GM10847 (cell line): ENCODE measurements around the gene SRSF7.

Experiments
- POLR2A ChIP-seq: IDR thresholded peaks from 2 replicates; pipeline ENCODE4 v1.6.1; 2011; ENCODE audit not compliant: insufficient read length; ENCODE audit errors: extremely low read depth

Gene SRSF7

DNA sequence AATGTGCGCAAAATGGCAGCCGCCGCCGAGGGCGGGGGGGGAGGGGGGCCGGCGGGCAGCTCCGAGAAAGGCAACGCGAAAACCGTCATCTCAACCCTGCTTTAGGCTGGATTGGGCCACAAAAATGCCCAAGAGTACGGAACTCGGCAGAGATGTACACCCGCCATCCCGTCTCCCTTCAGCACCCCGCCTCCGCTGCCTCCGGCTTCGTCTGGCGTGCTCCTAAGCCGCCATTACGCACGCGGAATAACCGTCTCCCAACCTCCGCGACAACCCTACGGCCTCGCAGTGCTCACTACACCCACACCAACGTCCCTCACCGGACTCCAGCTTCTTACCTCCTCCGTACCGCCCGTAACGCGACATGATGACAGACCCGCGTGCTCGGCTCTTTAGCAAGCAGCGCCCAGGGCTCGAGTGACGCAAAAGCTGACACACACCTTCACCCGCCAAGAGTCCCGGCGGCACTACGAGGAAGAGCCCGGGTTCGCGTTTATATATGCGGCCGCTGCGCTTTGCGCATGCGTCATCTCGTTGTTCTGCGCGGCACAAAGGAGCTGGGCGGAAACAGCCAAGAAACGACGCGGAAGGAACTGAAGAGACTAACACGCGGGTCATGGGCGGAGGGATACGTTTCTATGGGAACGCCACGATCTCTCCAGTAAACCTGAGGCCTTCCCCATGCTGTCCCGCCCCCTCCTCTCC lies at the start of gene SRSF7:
TSS of gene SRSF7 (minus strand) at position 471 of the 705 bp plus-strand sequence. CDS start at position 366, 105 bp downstream.
- TF ChIP-seq POLR2A: peak; percentile 100

DNA sequence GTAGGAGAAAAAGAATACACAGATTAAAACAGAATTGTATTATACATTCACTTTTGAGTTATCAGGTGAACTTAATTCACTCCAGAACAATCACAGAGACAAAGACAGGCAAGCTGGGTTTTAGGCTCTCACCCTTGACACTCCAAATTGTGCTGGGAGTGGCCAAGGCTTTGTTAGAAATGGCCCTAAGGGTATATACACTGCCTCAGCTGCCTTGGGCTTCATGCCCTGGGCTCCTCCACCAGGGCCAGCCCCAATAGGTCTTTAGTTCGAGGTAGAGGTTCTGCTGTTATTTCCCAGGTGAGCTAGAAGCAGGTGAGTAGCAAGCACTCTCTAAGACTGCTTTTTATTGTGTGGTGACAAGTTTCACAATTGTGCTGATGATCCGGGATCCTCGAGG lies 46.8 kb upstream of the SRSF7 start:
- no peak for TF ChIP-seq POLR2A

DNA sequence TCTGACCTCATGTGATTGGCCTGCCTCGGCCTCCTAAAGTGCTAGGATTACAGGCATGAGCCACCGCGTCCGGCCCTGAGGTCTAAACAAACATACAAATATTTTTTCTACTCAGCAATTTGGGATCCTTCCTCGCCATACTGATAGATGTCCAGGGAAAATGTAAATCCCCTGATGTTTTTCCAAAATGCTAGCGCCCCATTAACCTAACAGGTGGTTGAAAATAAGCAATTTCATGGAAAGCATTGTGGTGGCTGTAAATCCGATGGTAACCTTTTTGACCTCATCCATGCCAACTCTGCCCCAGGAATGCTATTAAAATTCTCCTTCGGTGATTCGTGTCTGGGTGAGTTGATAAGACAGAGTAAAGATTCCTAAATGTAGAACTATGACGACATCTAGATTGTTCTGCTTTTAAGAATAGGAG lies 46.1 kb upstream of the SRSF7 start:
- TF ChIP-seq POLR2A: no peak

DNA sequence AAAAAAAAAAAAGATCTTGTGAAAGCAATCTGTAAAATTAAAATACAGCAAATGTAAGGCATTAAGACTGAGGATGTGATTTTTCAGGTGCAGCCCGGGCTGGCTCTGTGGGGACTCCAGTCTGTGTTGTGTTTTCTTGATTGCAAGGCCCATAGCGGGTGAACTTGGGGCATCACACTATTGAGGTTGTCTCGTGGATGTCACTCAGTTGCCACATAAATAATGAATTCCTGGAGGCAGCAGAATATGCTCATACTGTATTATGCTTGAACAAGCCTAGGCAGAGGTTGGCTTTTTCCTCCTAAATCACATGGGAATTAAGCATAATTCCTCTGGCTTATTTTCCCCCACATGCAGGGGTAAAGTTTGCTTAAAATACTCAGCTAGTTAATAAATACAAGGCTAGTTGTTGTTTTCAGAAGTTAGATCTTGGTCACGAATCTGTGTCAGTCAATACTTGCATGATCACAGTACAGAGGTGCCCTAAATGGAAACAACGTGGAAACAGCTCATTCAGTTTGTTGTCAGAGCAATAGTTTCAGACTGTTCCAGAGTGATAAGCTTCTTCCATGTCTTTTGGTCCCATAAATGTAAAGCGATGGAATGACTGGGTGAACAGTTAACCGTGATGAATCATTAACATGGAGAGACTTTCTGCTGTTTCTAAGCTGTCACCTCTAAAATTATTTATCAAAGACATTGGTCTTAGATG lies 43.2 kb upstream of the SRSF7 start:
- no peak for TF ChIP-seq POLR2A

DNA sequence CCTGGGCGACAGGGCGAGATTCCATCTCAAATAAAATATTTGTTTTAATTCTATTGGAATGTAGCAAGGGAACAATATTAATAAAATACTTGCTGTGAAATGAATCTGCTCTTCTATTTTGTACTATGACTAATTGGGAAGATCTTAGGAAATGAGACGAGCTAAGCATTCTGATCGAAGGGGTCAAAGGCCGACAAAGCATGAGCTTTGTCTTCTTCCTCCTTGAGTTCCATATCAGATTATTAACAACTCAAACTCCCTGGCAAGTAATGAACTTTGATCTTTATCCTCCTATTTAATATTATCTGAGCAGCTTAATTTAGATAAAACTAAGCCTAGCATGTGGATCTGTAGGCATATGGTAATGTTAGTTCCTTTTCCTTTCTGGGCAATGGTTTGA lies 42.4 kb upstream of the SRSF7 start:
- no peak for TF ChIP-seq POLR2A

DNA sequence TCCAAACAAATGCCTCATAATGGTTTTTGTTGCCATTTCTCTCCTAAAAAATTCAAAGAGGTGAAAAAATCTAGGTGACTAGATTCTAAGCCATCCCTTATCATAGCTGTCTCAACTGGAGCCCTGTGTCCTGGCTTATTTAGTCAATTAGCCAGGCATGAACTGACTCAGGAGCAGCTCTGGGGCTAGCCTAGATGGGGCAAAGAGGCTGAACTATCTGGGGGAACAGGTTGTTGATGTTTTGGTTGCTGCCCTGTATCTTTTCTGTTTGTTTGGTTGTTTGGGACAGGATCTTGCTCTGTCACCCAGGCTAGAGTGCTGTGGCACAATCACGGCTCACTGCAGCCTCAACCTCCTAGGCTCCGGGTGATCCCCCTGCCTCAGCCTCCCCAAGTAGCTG lies 41.6 kb upstream of the SRSF7 start:
- no peak for TF ChIP-seq POLR2A

DNA sequence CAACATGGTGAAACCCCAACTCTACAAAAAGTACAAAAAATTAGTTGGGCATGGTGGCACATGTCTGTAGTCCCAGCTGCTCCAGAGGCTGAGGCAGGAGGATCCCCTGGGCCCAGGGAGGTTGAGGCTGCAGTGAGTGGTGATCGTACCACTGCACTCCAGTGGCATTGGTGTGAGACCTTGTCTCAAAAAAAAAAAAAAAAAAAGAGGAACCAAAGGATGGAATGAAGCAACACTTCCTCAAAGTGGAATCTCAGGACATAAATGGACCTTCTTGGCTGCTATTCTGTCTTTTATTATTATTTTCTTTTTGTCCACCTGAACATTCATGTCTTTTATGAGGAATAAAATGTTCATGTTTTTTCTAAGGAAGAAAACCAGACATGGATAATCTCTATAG lies 40.6 kb upstream of the SRSF7 start:
- TF ChIP-seq POLR2A: no peak

DNA sequence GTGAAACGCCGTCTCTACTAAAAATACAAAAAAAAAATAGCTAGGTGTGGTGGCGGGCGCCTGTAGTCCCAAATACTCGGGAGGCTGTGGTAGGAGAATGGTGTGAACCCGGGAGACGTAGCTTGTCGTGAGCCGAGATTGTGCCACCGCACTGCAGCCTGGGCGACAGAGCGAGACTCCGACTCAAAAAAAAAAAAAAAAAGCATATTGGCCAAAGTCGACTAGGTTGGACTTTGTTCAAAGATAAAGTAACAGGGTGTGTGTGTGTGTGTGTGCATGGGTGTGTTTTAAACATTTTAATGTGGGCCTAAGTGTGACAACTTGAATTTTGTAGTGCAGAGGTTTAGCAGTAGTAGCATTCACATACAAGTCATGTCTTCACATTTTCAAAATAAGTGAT lies 38.5 kb upstream of the SRSF7 start:
- no peak for TF ChIP-seq POLR2A

DNA sequence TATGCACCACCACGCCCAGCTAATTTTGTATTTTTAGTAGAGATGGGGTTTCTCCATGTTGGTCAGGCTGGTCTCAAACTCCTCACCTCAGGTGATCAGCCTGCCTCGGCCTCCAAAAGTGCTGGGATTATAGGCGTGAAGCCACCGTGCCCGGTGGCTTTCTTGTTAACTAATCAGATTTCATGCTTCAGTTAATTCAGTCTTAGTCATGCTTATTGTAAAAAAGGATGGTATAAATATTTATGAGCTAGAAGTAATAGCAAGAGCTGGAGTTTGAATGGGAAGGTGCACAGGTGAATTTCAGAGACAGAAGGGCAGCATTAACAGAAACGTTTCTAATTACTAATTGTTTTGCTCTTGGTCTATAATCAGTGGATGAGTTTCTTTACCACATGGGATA lies 37.1 kb upstream of the SRSF7 start:
- no peak for TF ChIP-seq POLR2A

DNA sequence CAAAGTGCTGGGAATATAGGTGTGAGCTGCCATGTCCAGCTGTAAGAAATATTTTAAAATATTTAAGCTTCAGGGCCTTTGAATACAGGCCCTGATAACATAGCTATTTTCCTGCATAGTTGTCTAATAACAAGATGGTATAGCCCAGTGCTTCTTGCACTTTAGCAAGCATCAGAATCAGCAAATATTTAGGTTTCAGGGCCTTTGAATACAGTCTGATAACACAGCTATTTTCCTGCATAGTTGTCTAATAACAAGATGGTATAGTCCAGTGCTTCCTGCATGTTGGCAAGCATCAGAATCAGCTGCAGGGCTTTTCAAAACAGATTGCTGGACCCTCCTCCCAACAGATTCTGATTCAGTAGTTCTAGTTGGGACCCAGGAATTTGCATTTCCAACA lies 32.4 kb upstream of the SRSF7 start:
- TF ChIP-seq POLR2A: no peak

DNA sequence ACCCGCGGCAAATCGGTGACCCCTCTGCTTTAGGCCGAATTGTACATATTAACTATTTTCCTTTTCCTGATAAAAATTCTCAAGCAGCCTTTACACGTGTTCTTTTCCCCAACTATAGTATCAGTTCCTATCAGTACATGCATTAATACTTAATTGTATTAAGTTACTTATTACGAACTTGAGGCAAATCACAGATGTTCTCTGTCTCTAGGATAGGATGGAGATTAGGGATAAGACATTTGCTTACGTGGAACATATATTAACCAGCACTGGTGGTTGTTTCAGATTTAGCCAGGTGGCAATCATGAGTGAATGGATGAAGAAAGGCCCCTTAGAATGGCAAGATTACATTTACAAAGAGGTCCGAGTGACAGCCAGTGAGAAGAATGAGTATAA lies 27.5 kb upstream of the SRSF7 start:
- TF ChIP-seq POLR2A: no peak

DNA sequence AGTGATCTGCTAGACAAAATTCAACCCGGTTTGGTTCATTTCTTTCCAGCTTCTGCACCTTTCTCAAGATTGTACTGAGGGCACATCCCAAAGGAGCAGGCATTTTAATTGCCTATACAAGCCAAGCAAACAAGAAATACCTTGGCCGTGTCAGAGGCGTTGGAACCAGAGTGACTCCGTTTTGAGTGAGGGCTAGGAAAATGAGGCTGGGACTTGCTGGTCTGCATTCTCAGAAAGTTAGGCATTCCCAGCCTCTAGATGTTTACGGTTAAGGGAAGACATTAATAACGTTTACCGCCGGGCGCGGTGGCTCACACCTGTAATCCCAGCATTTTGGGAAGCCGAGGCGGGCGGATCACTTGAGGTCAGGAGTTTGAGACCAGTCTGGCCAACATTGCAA lies 25.4 kb upstream of the SRSF7 start:
- no peak for TF ChIP-seq POLR2A

DNA sequence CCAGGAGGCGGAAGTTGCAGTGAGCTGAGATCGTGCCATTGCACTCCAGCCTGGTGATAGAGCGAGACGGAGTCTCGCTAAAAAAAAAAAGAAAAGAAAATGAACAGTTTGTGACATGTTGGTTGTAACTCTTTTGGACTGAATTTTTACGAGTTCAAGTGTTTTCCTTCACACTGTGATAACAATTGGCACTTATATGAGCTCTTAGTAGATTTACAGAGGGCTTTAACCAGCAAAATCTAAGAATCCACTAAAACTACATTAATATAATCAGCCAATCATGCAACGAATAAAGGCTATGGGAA lies 24.7 kb upstream of the SRSF7 start:
- no peak for TF ChIP-seq POLR2A

DNA sequence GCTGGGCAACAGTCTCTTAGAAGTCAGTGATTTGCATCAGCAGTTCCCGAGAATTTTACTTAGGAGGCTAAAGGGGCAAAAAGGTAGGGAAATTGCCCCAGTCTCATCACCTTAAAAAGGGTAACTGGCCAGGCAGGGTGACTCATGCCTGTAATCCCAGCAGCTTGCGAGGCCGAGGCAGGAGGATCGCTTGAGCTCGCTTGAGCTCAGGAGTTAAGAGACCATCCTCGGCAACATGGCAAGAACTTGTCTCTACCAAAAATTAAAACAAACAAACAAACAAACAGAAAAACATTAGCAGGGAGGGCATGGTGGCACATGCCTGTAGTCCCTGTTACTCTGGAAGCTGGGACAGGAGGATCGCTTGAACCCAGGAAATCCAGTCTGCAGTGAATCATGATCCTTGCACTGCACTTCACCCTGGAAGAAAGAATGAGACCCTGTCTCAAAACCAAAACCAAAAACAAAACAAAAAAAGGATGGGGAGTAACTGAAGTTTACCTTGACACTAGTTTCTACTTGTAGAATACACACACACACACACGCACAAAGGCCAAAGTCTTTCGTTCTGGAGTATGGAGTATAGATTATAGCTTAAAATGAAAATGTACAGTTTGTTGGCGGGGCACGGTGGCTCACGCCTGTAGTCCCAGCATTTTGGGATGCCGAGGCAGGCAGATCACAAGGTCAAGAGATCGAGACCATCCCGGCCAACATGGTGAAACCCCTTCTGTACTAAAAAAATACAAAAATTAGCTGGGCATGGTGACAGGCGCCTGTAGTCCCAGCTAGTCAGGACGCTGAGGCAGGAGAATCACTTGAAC lies 24.1 kb upstream of the SRSF7 start:
- TF ChIP-seq POLR2A: no peak

DNA sequence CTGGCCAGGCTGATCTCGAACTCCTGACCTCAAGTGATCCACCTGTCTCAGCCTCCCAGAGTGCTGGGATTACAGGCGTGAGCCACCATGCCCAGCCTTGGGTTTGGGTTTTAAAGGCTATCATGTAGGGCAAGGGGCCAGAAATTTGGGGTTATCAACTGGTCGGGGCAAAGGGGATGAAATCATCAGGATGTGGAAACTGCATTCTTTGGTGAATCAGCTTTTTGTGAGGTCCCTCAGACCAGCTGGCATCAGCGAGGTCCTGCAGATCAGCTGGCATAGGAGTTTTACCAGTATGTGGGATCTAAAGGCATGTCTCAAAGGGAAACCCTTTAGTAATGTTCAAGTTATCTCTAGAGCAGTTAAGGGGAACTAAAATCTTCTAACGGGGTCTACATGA lies 20.5 kb upstream of the SRSF7 start:
- no peak for TF ChIP-seq POLR2A

DNA sequence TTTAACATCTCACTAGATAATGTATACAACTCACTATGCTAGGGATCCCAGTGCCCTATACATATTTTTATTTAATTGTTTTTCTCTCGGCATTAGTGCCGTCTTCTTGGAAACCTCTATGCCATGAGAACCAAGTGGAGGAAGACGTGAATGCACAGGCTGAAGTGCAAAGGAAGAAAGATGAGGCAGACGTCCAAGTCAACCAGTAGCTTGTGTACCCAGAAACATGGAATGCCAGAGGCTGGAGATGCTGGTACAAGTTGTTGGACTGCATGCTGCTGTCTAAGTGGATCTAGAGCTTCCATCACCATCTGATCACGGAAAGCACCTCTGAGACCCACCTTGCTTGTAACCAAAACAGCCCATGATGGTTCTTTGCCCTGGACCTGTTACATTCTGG lies 14.4 kb upstream of the SRSF7 start:
- no peak for TF ChIP-seq POLR2A
